Activated effector memory CD4-positive, alpha-beta T cell treated with anti-CD3 and anti-CD28 coated beads, Interleukin-2, amount 50 U/mL, for 16 hours (primary cell): ENCODE data around the gene KRTAP8-1.
A peak's percentile ranks its signal among the peaks of the same experiment; 100 is the strongest.

Source experiments
- DNase-seq: peaks from one replicate; pipeline ENCODE4 v3.0.0-alpha.2; 2020

KRTAP8-1 gene

GRCh38 chr21:30813174-30813573 lies at the start of gene KRTAP8-1:
KRTAP8-1 (minus strand) TSS chr21:30813274; CDS start chr21:30813220, 54 bp downstream.
- no peak for DNase-seq

GRCh38 chr21:30847627-30848500 lies 34.8 kb upstream of the KRTAP8-1 start:
- DNase-seq, result no peak

- DNase-seq, result no peak
Measured at GRCh38 chr21:30842990-30843389, 29.9 kb upstream of the KRTAP8-1 start.

DNA sequence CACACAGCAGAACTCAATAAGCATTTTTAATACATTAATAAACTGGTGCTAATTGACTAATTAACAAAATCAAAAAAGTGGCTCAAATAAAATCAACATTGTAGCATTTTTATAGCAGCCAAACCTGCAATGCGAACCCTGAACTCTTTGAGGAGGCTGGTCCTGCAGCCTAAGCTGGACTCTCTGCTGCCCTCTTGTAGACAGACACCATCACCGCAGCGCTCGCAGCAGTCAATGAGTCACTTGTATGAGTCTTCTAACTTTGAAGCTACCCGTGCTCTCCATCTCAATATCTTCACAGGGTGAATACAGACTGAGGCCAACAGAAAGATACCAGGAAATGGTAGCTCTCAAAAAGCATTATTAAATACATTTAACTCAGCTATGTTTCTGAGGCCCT lies 26.2 kb upstream of the KRTAP8-1 start:
- DNase-seq, result peak; percentile 72

GRCh38 chr21:30838536-30838935 lies 25.5 kb upstream of the KRTAP8-1 start:
- no peak for DNase-seq

DNA sequence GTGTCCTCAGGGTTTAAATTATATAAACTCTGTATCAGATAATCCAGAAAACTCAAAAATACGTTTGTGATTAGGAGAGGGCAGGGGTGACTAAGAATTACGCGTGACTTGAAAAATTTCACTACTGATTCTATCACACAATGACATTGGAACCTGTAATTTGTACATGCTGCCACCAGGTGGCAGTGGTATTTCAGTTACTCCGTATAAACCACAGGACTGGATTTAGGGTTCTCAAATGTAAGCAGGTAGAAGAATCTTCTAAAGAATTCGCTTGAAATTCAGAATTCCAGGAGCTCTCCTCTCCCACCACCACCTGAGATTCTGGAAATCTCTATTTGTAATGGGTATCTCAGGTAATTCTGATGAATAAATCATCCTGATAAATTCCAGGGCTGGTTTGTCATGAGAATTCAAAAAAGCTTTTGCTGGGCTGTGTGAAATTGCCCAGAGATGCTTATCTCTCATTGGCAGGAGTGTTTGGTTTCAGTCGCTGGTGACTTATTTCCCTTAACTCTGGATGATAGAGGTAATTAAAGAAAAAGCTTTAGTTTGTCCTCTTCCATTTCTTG lies 18.2 kb upstream of the KRTAP8-1 start:
- peak; percentile 64 for DNase-seq

DNA sequence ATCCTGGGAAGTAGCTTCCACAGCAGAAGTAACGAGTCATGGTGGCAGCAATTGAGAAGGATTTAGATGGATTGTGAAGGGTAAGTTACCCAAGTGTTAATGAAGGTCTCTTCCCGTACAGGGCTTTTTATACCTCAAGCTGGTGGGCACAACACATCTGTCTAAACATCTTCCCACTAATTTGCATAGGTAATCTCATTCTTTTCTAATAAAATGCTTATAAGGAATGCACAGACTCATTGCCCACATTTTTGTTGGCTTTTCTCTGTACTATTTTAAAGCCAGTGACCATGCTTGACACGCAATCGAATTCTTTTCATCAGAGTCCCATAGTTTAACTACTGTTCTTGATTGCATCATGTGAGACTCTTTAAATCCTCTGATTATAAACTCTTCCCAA lies 16.6 kb upstream of the KRTAP8-1 start, which contains the start of gene KRTAP7-1:
TSS of gene KRTAP7-1 (minus strand) at position 101 of the 400 bp plus-strand sequence. CDS start at position 40, 61 bp downstream.
- no peak for DNase-seq

- DNase-seq, result no peak
Measured at GRCh38 chr21:30818837-30819610, 6.0 kb upstream of the KRTAP8-1 start.

DNA sequence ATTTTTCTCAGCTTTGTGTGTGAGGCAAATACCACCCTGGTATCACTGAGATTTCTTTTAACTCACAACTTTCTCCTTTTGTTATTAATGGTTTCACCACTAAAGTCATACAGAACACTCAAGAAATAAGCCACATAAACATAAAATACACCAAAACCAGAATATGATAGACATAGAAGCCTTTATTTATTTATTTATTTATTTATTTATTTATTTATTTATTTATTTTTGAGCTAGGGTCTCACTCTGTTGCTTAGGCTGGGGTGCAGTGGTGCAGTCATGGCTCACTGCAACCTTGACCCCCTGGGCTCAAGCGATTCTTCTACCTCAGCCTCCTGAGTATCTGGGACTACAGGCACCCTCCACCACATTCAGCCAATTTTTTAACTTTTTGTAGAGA lies 12.5 kb downstream of the KRTAP8-1 start:
- DNase-seq, result no peak

DNA sequence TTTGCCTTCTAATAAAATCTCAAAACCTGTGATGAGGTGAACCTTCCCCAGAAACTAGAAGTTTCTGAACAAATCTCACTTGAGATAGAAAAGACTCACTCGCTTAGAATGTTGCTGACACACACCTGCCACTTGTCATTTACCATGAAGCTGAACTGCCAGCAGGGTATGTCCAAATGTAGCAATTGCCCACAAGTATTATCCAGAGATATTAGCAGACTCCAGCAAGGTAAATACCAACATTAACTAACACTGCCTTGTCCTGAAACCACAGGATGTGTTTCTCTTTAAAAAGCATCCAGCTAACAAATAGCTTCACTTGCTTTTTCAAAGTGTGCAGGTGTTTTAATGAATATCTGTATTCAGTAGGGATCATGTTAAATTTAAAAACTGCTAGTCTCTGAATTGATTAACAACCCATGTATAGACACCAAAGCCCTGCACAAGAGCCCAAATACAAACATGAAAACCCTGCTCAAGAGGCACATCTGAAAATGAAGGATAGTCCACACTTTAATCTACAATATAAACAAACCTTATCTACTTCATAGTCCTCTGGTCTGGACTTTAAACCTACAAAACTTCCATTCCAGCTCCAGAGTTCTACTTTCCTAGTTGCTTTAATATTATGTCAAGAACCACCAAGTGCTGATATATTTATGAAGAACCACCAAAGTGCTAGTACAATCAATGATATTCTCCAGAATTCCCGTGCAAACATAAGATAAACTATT lies 19.3 kb downstream of the KRTAP8-1 start:
- DNase-seq, result no peak

GRCh38 chr21:30779249-30779648 lies 33.8 kb downstream of the KRTAP8-1 start:
- DNase-seq, result no peak

- no peak for DNase-seq
Measured at GRCh38 chr21:30769724-30770431, 43.2 kb downstream of the KRTAP8-1 start.
